Measurements from ENCODE around the gene PTCH2. TPM values are rescaled to one million over a fixed set of nuclear protein-coding genes. Genes with fewer than 3 reads are reported as not detected.

PTCH2 gene
- total and polyA plus RNA-seq, 2 of the 13 experiments (the other 11 are each of a cell fraction or from before 2014, with no cell fraction given): 0.60 to 1.5 TPM

DNA sequence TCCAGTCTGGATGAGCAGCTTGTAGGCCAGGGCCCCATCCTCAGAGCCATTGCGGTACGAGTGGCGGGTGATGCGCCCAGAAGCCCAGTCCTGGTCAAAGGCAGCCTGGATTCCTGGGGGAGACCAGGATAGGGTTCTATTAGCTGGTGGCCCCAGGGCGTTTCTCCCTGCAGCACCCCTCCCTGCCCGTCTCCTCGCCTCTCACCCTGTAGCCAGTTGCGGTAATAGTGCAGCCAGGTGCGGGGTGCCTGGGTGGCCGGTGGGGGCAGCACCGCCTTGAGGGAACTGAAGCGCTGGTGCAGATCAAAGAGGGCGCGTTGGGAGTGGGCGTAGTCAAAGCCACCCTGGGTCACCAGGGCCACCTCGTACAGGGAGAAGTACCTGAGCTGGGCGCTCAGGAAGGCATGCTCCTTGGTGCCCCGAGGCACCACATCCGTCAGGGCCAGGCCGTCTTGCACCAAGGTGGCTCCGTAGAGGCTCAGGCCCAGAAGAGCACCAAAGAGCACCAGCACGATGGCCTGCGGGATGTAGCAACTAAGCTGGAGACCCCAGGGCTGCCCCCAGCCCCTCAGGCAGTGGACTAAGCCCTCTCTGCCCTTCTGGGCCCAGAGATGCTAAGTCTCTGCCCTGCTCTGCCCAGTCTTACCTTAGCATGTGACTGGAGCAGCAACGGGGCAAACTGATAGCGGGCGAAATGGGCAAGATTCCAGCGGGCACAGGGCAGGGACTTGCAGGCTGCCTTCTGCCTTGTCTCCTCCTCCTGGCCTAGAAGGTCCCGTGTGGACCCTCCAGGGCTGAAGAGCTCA lies 15.7 kb downstream of the PTCH2 start (continued):
- TF ChIP-seq, protein P1, sequence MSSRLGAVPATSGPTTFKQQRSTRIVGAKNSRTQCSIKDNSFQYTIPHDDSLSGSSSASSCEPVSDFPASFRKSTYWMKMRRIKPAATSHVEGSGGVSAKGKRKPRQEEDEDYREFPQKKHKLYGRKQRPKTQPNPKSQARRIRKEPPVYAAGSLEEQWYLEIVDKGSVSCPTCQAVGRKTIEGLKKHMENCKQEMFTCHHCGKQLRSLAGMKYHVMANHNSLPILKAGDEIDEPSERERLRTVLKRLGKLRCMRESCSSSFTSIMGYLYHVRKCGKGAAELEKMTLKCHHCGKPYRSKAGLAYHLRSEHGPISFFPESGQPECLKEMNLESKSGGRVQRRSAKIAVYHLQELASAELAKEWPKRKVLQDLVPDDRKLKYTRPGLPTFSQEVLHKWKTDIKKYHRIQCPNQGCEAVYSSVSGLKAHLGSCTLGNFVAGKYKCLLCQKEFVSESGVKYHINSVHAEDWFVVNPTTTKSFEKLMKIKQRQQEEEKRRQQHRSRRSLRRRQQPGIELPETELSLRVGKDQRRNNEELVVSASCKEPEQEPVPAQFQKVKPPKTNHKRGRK (CRISPR knock-in tag; IDR thresholded peaks at IDR 0.05): no peak
- TF ChIP-seq ZSCAN12 (CRISPR knock-in tag; IDR thresholded peaks at IDR 0.05) (no peak), FOXC1 (CRISPR knock-in tag; IDR thresholded peaks at IDR 0.05; ENCODE audit: borderline replicate concordance) (no peak; the same call in 1 of the 2 replicates), ZNF382 (CRISPR knock-in tag; IDR thresholded peaks at IDR 0.05; ENCODE audit: borderline replicate concordance) (no peak), ZNF720 (CRISPR knock-in tag; IDR thresholded peaks at IDR 0.05) (no peak), KLF15 (CRISPR knock-in tag; IDR thresholded peaks at IDR 0.05; ENCODE audit: borderline replicate concordance) (no peak), SMAD3 (CRISPR knock-in tag; IDR thresholded peaks at IDR 0.05) (peak; percentile 51; the same call in 1 of the 2 replicates), FOSL1 (CRISPR knock-in tag; IDR thresholded peaks at IDR 0.05; ENCODE audit: borderline replicate concordance) (no peak), MXD4 (CRISPR knock-in tag; IDR thresholded peaks at IDR 0.05) (peak; percentile 52; the same call in 1 of the 2 replicates), ZNF296 (CRISPR knock-in tag; conservative IDR thresholded peaks at IDR 0.05) (no peak), ZNF703 (CRISPR knock-in tag; IDR thresholded peaks at IDR 0.05; ENCODE audit: borderline replicate concordance) (no peak), FOXK1 (CRISPR knock-in tag; IDR thresholded peaks at IDR 0.05; ENCODE audit: borderline replicate concordance, low read depth) (no peak)
- TF ChIP-seq, protein P2, sequence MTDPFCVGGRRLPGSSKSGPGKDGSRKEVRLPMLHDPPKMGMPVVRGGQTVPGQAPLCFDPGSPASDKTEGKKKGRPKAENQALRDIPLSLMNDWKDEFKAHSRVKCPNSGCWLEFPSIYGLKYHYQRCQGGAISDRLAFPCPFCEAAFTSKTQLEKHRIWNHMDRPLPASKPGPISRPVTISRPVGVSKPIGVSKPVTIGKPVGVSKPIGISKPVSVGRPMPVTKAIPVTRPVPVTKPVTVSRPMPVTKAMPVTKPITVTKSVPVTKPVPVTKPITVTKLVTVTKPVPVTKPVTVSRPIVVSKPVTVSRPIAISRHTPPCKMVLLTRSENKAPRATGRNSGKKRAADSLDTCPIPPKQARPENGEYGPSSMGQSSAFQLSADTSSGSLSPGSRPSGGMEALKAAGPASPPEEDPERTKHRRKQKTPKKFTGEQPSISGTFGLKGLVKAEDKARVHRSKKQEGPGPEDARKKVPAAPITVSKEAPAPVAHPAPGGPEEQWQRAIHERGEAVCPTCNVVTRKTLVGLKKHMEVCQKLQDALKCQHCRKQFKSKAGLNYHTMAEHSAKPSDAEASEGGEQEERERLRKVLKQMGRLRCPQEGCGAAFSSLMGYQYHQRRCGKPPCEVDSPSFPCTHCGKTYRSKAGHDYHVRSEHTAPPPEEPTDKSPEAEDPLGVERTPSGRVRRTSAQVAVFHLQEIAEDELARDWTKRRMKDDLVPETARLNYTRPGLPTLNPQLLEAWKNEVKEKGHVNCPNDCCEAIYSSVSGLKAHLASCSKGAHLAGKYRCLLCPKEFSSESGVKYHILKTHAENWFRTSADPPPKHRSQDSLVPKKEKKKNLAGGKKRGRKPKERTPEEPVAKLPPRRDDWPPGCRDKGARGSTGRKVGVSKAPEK (CRISPR knock-in tag; IDR thresholded peaks at IDR 0.05; ENCODE audit: borderline replicate concordance): no peak
- TF ChIP-seq, protein P3, sequence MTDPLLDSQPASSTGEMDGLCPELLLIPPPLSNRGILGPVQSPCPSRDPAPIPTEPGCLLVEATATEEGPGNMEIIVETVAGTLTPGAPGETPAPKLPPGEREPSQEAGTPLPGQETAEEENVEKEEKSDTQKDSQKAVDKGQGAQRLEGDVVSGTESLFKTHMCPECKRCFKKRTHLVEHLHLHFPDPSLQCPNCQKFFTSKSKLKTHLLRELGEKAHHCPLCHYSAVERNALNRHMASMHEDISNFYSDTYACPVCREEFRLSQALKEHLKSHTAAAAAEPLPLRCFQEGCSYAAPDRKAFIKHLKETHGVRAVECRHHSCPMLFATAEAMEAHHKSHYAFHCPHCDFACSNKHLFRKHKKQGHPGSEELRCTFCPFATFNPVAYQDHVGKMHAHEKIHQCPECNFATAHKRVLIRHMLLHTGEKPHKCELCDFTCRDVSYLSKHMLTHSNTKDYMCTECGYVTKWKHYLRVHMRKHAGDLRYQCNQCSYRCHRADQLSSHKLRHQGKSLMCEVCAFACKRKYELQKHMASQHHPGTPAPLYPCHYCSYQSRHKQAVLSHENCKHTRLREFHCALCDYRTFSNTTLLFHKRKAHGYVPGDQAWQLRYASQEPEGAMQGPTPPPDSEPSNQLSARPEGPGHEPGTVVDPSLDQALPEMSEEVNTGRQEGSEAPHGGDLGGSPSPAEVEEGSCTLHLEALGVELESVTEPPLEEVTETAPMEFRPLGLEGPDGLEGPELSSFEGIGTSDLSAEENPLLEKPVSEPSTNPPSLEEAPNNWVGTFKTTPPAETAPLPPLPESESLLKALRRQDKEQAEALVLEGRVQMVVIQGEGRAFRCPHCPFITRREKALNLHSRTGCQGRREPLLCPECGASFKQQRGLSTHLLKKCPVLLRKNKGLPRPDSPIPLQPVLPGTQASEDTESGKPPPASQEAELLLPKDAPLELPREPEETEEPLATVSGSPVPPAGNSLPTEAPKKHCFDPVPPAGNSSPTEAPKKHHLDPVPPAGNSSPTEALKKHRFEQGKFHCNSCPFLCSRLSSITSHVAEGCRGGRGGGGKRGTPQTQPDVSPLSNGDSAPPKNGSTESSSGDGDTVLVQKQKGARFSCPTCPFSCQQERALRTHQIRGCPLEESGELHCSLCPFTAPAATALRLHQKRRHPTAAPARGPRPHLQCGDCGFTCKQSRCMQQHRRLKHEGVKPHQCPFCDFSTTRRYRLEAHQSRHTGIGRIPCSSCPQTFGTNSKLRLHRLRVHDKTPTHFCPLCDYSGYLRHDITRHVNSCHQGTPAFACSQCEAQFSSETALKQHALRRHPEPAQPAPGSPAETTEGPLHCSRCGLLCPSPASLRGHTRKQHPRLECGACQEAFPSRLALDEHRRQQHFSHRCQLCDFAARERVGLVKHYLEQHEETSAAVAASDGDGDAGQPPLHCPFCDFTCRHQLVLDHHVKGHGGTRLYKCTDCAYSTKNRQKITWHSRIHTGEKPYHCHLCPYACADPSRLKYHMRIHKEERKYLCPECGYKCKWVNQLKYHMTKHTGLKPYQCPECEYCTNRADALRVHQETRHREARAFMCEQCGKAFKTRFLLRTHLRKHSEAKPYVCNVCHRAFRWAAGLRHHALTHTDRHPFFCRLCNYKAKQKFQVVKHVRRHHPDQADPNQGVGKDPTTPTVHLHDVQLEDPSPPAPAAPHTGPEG (CRISPR knock-in tag; IDR thresholded peaks at IDR 0.05): no peak
- TF ChIP-seq, protein P4, sequence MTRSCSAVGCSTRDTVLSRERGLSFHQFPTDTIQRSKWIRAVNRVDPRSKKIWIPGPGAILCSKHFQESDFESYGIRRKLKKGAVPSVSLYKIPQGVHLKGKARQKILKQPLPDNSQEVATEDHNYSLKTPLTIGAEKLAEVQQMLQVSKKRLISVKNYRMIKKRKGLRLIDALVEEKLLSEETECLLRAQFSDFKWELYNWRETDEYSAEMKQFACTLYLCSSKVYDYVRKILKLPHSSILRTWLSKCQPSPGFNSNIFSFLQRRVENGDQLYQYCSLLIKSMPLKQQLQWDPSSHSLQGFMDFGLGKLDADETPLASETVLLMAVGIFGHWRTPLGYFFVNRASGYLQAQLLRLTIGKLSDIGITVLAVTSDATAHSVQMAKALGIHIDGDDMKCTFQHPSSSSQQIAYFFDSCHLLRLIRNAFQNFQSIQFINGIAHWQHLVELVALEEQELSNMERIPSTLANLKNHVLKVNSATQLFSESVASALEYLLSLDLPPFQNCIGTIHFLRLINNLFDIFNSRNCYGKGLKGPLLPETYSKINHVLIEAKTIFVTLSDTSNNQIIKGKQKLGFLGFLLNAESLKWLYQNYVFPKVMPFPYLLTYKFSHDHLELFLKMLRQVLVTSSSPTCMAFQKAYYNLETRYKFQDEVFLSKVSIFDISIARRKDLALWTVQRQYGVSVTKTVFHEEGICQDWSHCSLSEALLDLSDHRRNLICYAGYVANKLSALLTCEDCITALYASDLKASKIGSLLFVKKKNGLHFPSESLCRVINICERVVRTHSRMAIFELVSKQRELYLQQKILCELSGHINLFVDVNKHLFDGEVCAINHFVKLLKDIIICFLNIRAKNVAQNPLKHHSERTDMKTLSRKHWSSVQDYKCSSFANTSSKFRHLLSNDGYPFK (CRISPR knock-in tag; IDR thresholded peaks at IDR 0.05; ENCODE audit: borderline replicate concordance): no peak

Data from HepG2 (cell line).